ENCODE measurements around the gene BLNK.

DNA sequence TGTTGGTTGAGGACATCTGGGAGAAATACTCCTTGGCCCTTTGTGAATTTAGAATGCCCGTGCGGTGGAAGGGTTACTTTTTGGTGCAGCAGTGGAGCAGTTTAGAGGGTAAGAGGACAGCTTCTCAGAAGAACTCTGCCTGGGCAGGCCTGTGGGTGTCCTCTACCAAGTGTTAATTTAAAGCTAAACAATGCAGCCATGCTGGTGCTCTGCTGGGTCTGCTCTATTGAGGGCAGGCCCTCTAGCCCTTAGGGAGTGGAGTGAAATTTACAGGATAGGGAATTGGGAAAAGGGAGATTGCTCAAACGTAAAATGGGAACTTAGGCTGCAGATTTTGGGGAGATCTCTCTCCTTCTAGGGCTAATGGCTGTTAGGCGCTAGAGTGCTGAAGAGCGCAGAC lies 22.1 kb downstream of the BLNK start:
- TF ChIP-seq EP300 (IDR thresholded peaks at IDR 0.05) = no peak
- no peak for TF ChIP-seq POLR2A (IDR thresholded peaks at IDR 0.05)
- TF ChIP-seq, protein P1, sequence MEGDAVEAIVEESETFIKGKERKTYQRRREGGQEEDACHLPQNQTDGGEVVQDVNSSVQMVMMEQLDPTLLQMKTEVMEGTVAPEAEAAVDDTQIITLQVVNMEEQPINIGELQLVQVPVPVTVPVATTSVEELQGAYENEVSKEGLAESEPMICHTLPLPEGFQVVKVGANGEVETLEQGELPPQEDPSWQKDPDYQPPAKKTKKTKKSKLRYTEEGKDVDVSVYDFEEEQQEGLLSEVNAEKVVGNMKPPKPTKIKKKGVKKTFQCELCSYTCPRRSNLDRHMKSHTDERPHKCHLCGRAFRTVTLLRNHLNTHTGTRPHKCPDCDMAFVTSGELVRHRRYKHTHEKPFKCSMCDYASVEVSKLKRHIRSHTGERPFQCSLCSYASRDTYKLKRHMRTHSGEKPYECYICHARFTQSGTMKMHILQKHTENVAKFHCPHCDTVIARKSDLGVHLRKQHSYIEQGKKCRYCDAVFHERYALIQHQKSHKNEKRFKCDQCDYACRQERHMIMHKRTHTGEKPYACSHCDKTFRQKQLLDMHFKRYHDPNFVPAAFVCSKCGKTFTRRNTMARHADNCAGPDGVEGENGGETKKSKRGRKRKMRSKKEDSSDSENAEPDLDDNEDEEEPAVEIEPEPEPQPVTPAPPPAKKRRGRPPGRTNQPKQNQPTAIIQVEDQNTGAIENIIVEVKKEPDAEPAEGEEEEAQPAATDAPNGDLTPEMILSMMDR (IDR thresholded peaks at IDR 0.05) = no peak
- no peak for TF ChIP-seq POLR2AphosphoS5 (IDR thresholded peaks at IDR 0.05)
